ENCODE results near the gene CRYGN. TPM values are rescaled to one million over a fixed set of nuclear protein-coding genes. Genes with fewer than 3 reads are reported as not detected.

The CRYGN gene
- total RNA-seq, 4 donors from 2014 or later = 1.0 TPM; not detected in 3

- ATAC-seq (ENCODE audit: low FRiP score) = peak; percentile 78
- peak in 2 of 3 donors; percentile 14 to 57 for TF ChIP-seq CTCF (IDR thresholded peaks at IDR 0.05)
- DNase-seq (ENCODE audit: low spot score) = peak; percentile 62
Measured at GRCh38 chr7:151448261-151449252, 8.6 kb upstream of the CRYGN start.

- DNase-seq (ENCODE audit: low spot score) (no peak), ATAC-seq (ENCODE audit: low FRiP score) (no peak)
- TF ChIP-seq CTCF (IDR thresholded peaks at IDR 0.05) = no peak
Measured at GRCh38 chr7:151447901-151448260, 7.9 kb upstream of the CRYGN start.

GRCh38 chr7:151447312-151447711 lies 7.4 kb upstream of the CRYGN start:
- TF ChIP-seq CTCF (IDR thresholded peaks at IDR 0.05) = no peak
- ATAC-seq (ENCODE audit: low FRiP score) (no peak), DNase-seq (ENCODE audit: low spot score) (no peak)

DNA sequence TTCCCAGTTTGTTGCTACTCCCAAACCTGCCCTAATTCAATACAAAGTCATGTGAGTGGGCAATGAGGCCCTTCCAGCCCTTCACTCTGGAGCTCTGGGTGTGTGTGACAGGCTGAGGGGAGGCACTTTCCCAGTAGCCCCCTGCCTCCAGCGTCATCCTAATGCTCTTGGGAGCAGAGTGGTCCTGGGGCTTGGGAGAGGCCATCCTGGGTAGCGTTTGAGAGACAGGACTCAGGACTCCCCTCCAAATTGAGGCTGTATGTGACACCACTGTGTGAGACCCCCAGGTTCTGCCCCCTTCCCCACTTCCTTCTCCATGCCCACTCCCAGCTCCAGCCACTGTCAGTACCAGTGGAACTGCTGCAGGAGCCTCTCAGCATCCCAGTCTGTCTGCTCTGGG lies 6.5 kb upstream of the CRYGN start:
- DNase-seq (ENCODE audit: low spot score) (no peak), ATAC-seq (ENCODE audit: low FRiP score) (no peak)

GRCh38 chr7:151444632-151445031 lies 4.7 kb upstream of the CRYGN start:
- no peak for TF ChIP-seq CTCF (IDR thresholded peaks at IDR 0.05)

More for the DNA sequence above, 6.5 kb upstream of the CRYGN start:
- TF ChIP-seq CTCF (IDR thresholded peaks at IDR 0.05) = no peak

GRCh38 chr7:151442776-151443496 lies 3.0 kb upstream of the CRYGN start:
- TF ChIP-seq CTCF (IDR thresholded peaks at IDR 0.05) = no peak
- ATAC-seq (ENCODE audit: low FRiP score) (no peak), DNase-seq (ENCODE audit: low spot score) (no peak)

More at GRCh38 chr7:151444632-151445031, 4.7 kb upstream of the CRYGN start:
- no peak for ATAC-seq (ENCODE audit: low FRiP score)
- DNase-seq (ENCODE audit: low spot score) = no peak
